Stimulated activated CD4-positive, alpha-beta T cell treated with anti-CD3 and anti-CD28 coated beads, Interleukin-12 subunit alpha, Interleukin-12 subunit beta, amount 100 ng/mL, for 48 hours (primary cell): ENCODE measurements around the gene DDX31.

Experiments used
- DNase-seq, 3 donors: peaks; one replicate each; pipeline ENCODE4 v3.0.0-alpha.2; 2020; ENCODE audit warnings: low read depth in 2 of 3, low spot score in 1 of 3

Gene DDX31

GRCh38 chr9:132548751-132549640 lies 120.8 kb downstream of the DDX31 start:
- no peak for DNase-seq

DNA sequence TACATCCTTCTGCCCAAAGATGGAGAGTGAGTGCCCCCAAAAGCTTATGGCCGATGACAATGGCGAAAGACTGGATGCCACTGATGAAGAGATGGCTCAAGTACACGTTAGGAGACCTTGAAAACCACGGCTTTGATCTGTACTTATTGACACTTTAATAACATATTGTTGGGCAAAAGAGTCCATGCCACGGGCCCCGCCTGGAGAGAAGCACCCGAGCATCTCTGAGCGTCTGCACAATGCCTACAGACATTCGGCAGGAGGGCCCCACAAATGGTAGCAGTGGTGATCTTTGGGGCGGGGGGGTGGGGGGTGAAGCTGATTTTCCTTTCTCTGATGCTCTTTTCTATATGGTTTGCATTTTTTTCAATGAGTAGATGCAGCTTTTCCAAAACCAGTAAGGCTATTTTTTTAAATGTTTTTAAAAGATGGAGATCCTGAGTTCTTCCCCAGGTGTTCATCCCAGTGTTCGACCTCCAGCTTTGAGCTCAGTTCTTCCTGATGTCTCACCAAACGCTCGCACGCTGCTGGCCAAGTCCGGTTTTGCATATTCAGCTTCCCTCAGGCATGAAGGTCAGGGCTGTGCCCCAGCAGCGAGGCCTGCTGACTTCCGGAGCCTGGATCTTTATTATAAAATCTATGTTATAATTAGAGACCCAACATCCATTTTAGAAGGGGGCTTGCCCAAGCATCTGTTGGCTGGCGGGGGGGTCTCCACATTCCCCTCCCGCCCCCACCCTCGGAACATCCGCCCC lies 121.6 kb downstream of the DDX31 start:
- DNase-seq, result no peak

- DNase-seq, result no peak
These were observed 122.3 kb downstream of the DDX31 start for GRCh38 chr9:132547436-132547835.

- DNase-seq, result no peak
These were observed 122.7 kb downstream of the DDX31 start for GRCh38 chr9:132547052-132547431.

DNA sequence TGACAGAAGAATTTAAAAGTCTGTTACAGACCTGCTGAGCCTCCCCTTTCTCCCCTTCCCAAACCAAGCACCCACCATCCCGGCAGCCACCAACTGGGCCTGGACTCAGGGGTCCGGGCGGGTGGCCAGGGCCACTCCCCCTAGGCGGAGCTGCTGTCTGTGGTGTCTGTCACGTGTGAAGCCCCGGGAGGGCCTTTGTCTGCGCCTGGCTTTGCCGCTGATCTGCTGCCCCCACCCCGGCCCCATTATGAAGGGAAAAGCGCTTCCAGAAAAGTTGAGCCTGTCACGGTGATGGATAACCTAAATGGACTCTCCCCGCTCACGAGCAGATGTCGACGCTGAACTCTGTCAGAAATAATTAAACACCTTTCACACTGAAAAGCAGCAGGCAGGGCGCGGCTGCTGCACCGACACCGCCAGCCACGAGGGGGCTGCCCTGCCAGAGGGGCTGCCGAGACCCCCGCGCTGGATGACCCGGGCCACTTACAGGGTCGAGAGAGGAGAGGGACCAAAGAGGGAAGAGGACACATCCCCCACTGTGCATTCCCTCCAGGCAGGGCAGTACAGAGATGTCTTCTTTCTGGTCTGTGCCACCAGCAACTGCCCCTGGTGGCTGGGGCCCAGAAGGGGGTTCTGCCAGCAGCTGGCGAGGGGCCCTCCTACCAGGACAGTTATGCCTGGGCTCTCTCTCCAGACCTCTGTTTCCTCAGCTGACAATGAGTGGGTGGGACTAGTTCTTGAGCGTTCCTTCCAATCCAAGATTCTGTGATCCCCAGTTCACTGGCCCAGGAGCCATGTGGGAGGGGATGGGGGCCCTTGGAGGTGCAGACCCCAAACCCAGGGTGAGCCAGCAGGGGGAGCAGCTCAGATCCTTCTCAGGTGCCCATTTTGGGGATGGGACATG lies 123.4 kb downstream of the DDX31 start:
- DNase-seq, result no peak

DNA sequence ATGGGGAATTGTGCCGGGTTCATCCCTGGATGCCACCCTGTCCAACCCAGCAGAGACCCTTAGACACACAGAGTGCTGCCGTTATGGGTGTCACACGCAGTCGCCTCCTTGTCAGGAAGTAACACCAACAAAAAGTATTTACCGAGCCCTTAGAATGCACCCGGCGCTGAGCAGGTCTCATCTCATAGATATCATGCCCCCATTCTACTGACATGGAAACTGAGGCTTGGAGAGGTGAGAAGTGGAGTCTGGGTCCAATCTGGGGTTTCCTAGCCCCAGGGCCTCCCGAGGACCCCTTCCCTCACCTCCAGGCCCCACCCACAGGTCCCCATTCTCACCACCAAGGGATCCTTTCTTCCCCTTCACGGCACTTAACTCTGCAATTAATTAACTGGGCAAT lies 124.2 kb downstream of the DDX31 start:
- no peak for DNase-seq

DNA sequence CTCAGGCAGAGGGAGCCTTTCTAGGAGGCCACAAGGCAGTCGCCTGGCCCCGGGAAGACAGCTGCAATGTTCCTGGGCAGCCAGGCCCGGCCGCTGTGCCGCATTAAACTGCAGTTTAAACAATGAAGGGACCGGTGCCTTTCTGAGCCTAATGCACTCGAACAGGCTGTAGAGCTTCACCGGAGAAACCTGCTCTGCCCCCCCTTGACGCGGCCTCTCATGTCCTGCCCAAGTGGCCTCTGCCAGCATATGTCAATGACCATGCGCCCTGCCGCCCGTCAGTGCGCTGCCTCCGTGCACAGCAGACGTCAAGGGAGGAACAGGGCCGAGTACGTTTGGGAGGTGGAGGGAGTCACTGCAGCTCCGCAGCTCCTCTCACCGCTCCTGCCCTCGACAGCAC lies 125.8 kb downstream of the DDX31 start:
- no peak for DNase-seq

DNA sequence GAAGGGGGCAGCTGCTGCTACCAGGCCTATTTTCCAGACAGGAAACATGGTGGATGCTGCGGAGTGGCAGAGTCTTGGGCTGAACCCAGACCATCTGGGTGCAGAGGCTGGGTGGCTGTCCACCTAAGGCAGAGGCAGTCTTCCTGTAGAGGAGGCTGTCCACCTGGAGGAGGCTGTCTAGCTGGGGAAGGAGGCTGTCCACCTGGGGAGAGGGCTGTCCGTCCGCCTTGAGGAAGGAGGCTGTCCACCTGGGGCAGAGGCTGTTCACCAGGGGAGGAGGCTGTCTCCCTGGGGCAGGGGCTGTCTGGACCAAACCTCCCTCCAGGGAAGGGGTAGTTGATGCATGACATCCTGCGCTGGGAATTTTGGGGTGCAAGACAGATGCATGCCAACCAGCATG lies 126.5 kb downstream of the DDX31 start:
- DNase-seq, result no peak
